Smooth muscle cell of bladder (primary cell): ENCODE measurements around the gene OPTN. TPM values are rescaled to one million over a fixed set of nuclear protein-coding genes. Genes with fewer than 3 reads are reported as not detected.

ENCODE experiments used
- total RNA-seq: library from RNA; depleted of rRNA; stranded (reverse); fragments of >200 nt; gene quantifications from 2 replicates; pipeline ENCODE4 v1.2.3, GENCODE V29; 2014

Gene OPTN
- 95.1 and 116 TPM in 2 replicates for total RNA-seq

GRCh38 chr10:13099666-13100348 is at the start of gene OPTN:
OPTN (plus strand) TSS chr10:13100163; CDS start chr10:13109123, 8,960 bp downstream.

GRCh38 chr10:13160934-13161856 is 61.2 kb downstream of the OPTN start, which contains the start of gene MCM10:
MCM10 (plus strand) TSS chr10:13161558; CDS start chr10:13164203, 2,645 bp downstream.

Other genes with a start within 250 kb of the OPTN start
- 0.18 and 1.3 TPM in 2 replicates for gene CCDC3, start 98.5 kb upstream of the OPTN start, total RNA-seq
- 1.00 and 1.2 TPM in 2 replicates for gene MCM10, start 61.4 kb downstream of the OPTN start, total RNA-seq
- gene UCMA, start 134.2 kb downstream of the OPTN start, total RNA-seq: not detected in 2 replicates
- 18.3 and 26.3 TPM in 2 replicates for gene PHYH, start 199.9 kb downstream of the OPTN start, total RNA-seq
- 24.6 and 27.4 TPM in 2 replicates for gene SEPHS1, start 248.1 kb downstream of the OPTN start, total RNA-seq